K562 (cell line): Measurements from ENCODE around the gene FAM174C. TPM values are rescaled to one million over a fixed set of nuclear protein-coding genes. Genes with fewer than 3 reads are reported as not detected.

ENCODE experiments used
- ATAC-seq: fragments of 200-7000 bp; cut with Tn5 transposase; 3 replicates; pipeline ENCODE4 v1.9.1; 2020; ENCODE audit warnings: moderate library complexity
- BruUV-seq: library from RNA; stranded (reverse); fragments of 400-500 nt; replicated peaks from 2 replicates; lab custom pipeline; 2021; lab: Mats Ljungman, UMichigan
- CTCF ChIA-PET: fragments of 300-600 bp; formaldehyde crosslinking; extraction: SDS; loops from one replicate; lab custom pipeline; 2021; ENCODE audit warnings: low intra/inter-chr PET ratio; lab: Yijun Ruan, JAX
- POLR2A ChIA-PET: fragments of 300-600, 350-650 bp; sonication (Branson Sonifier 250); formaldehyde crosslinking; extraction: SDS; loops from one replicate; lab custom pipeline; 2021; ENCODE audit warnings: antibody characterized with exemption, inconsistent platforms; lab: Yijun Ruan, JAX
- DNase-seq, 4 experiments: peaks; one replicate each; pipeline versions ENCODE4 v3.0.0 to v3.0.0-alpha.2; 2011 to 2018; ENCODE audit warnings: low spot score in 3 of 4, mixed read lengths in 3 of 4; ENCODE audit errors: extremely low read depth in 1 of 4
- FAIRE-seq: peaks from 2 replicates; lab custom pipeline; 2011; peaks lifted over from hg19 to GRCh38; lab: Jason Lieb, UNC
- H2AFZ ChIP-seq: 2 replicates; pipeline ENCODE4 v1.6.0; 2011; ENCODE audit warnings: low read depth, low read length, control low read depth, inconsistent platforms
- H3K27ac ChIP-seq: fragments of 200-600 bp; 3 replicates; pipeline ENCODE4 v1.8.0; 2011; ENCODE audit warnings: low read depth, mild to moderate bottlenecking, control low read depth, inconsistent platforms, low read length, moderate library complexity, mixed read lengths; ENCODE audit errors: extremely low read depth
- H3K27me3 ChIP-seq, 2 experiments: fragments of 300-600 bp in 1 of 2; 2 replicates in 1 of 2; 3 replicates in 1 of 2; pipeline versions ENCODE4 v1.6.0 to v1.8.0; 2011; ENCODE audit warnings: inconsistent platforms in 2 of 2, low read length in 2 of 2, mild to moderate bottlenecking in 1 of 2, mixed read lengths in 1 of 2, moderate library complexity in 1 of 2; ENCODE audit not compliant: control insufficient read depth in 2 of 2, insufficient read depth in 2 of 2
- H3K36me3 ChIP-seq: fragments of 300-600 bp; 3 replicates; pipeline ENCODE4 v1.8.0; 2011; ENCODE audit warnings: mild to moderate bottlenecking, low read length, inconsistent platforms; ENCODE audit not compliant: control insufficient read depth, insufficient read depth
- H3K4me1 ChIP-seq, 2 experiments: fragments of 200-600 bp in 1 of 2; replicated peaks in 1 of 2; 2 replicates in 1 of 2; 3 replicates in 1 of 2; pipeline versions ENCODE4 v1.5.1 to v1.8.0; 2011; ENCODE audit warnings: inconsistent platforms in 2 of 2, low read length in 2 of 2, mild to moderate bottlenecking in 1 of 2, mixed read lengths in 1 of 2, moderate library complexity in 1 of 2; ENCODE audit not compliant: control insufficient read depth in 2 of 2, insufficient read depth in 2 of 2
- H3K4me2 ChIP-seq: 2 replicates; pipeline ENCODE4 v1.6.1; 2011; ENCODE audit warnings: low read length, control low read depth, inconsistent platforms, mixed read lengths; ENCODE audit not compliant: insufficient read depth
- H3K4me3 ChIP-seq: fragments of 200-600 bp; sonication (generic), shearing (Covaris generic); 2 replicates; pipeline ENCODE4 v1.5.1; 2016; ENCODE audit warnings: control low read depth, inconsistent platforms
- H3K79me2 ChIP-seq: fragments of 200-600 bp; 3 replicates; pipeline ENCODE4 v1.8.0; 2011; ENCODE audit warnings: low read length, inconsistent platforms; ENCODE audit not compliant: control insufficient read depth, insufficient read depth
- H3K9ac ChIP-seq, 2 experiments: 2 replicates each; pipeline versions ENCODE4 v1.6.0 to v1.6.1; 2011; ENCODE audit warnings: low read depth in 2 of 2, low read length in 2 of 2, control low read depth in 1 of 2, inconsistent platforms in 1 of 2, mild to moderate bottlenecking in 1 of 2, mixed read lengths in 1 of 2; ENCODE audit not compliant: insufficient read depth in 1 of 2
- H3K9me1 ChIP-seq: one replicate; pipeline ENCODE4 v1.6.0; 2011; ENCODE audit warnings: inconsistent platforms, mild to moderate bottlenecking, low read length, moderate library complexity; ENCODE audit not compliant: control insufficient read depth, insufficient read depth
- H3K9me3 ChIP-seq: replicated peaks from 2 replicates; pipeline ENCODE4 v1.5.1; 2011; ENCODE audit warnings: low read depth, low read length, inconsistent platforms; ENCODE audit not compliant: control insufficient read depth, insufficient read depth
- H4K20me1 ChIP-seq: replicated peaks from 2 replicates; pipeline ENCODE4 v1.6.1; 2011; ENCODE audit warnings: low read length, inconsistent platforms, mixed read lengths; ENCODE audit not compliant: control insufficient read depth, insufficient read depth
- ILF3 ChIP-seq: fragments of 450-650 bp; IDR thresholded peaks from 2 replicates; pipeline ENCODE4 v1.6.1; 2018; ENCODE audit warnings: antibody characterized with exemption, mild to moderate bottlenecking, moderate library complexity, borderline replicate concordance
- MXI1 ChIP-seq: IDR thresholded peaks from 2 replicates; pipeline ENCODE4 v1.6.1; 2011; ENCODE audit warnings: low read depth, mild to moderate bottlenecking, improper control_type of control experiment, low read length
- NRF1 ChIP-seq, 2 experiments: fragments of 450-650 bp; IDR thresholded peaks in 1 of 2; conservative IDR thresholded peaks in 1 of 2; 2 replicates each; pipeline ENCODE4 v1.6.1; 2014; ENCODE audit warnings: mild to moderate bottlenecking in 2 of 2
- PHF8 ChIP-seq: fragments of 200-600 bp; sonication (generic); IDR thresholded peaks from 2 replicates; pipeline ENCODE4 v1.6.1; 2012; ENCODE audit warnings: mixed run types, mild to moderate bottlenecking, inconsistent platforms, low read length, moderate library complexity, borderline replicate concordance
- POLR2A ChIP-seq: fragments of 450-650 bp; conservative IDR thresholded peaks from 2 replicates; pipeline ENCODE4 v1.6.1; 2016
- RBM17 ChIP-seq: fragments of 200-400 bp; formaldehyde crosslinking; IDR thresholded peaks from 2 replicates; pipeline ENCODE4 v1.6.1; 2017; ENCODE audit warnings: low read depth, mild to moderate bottlenecking, low read length, borderline replicate concordance
- TAF1 ChIP-seq: IDR thresholded peaks from 2 replicates; pipeline ENCODE4 v1.6.1; 2011; ENCODE audit warnings: mild to moderate bottlenecking, low read length, moderate library complexity; ENCODE audit not compliant: insufficient read depth, control insufficient read depth, severe bottlenecking; ENCODE audit errors: extremely low read depth
- ZNF384 ChIP-seq: IDR thresholded peaks from 2 replicates; pipeline ENCODE4 v1.6.1; 2012; ENCODE audit warnings: low read depth, low read length, improper control_type of control experiment
- ZNF431 ChIP-seq: sonication (generic); formaldehyde crosslinking; IDR thresholded peaks from 2 replicates; pipeline ENCODE4 v1.8.0; 2022; ENCODE audit warnings: mild to moderate bottlenecking, missing genetic modification reagents
- ZNF444 ChIP-seq: fragments of 250-450 bp; sonication (Bioruptor Pico); IDR thresholded peaks from 2 replicates; pipeline ENCODE4 v1.4.0; 2020; ENCODE audit warnings: mild to moderate bottlenecking, moderate library complexity
- ZNF507 ChIP-seq: conservative IDR thresholded peaks from 2 replicates; pipeline ENCODE4 v1.6.1; 2017; ENCODE audit warnings: missing genetic modification characterization, missing compliant biosample characterization
- WGBS: fragments of 100-300 bp; shearing (Covaris generic); methylation state at CpG from one replicate; pipeline ENCODE4 v1.1.6; 2016; ENCODE audit warnings: low coverage, mixed read lengths; ENCODE audit not compliant: insufficient coverage; ENCODE audit errors: missing lambda C conversion rate; 5-methylcytosine and 5-hydroxymethylcytosine counted together
- in situ Hi-C: fragments of 300-500 bp; cut with MboI; formaldehyde crosslinking; loops from 4 replicates; pipeline ENCODE4 v1.15.0; 2018; ENCODE audit warnings: inconsistent platforms, mixed read lengths
- intact Hi-C: fragments of 100-400 bp; cut with micrococcal nuclease; formaldehyde crosslinking; loops from 2 replicates; pipeline ENCODE4 v1.14.2; 2022
- polyA plus RNA-seq, 8 experiments: library from polyadenylated mRNA; depleted of rRNA in 4 of 8; stranded (reverse) in 5 of 8; unstranded in 3 of 8; fragments of >200 nt; fragmentation: Nextera tagmentation in 2 of 8; fragmentation: Illumina TruSeq in 1 of 8; extraction: Ambion mirVana in 2 of 8; extraction: Trizol in 1 of 8; gene quantifications; 2 replicates each; pipeline versions ENCODE4 v1.2.1 to v1.2.3, GENCODE V29; 2011 to 2014; ENCODE audit warnings: inconsistent platforms in 1 of 8, missing spikeins in 1 of 8
- total RNA-seq, 7 experiments: library from RNA; depleted of rRNA in 6 of 7; stranded (reverse); fragments of >200 nt in 6 of 7; fragmentation: Illumina TruSeq in 2 of 7; extraction: Trizol in 2 of 7; gene quantifications; 2 replicates each; pipeline versions ENCODE4 v1.2.1 to v1.2.3, GENCODE V29; 2011 to 2021; ENCODE audit warnings: low replicate concordance in 1 of 7
- TF ChIP-seq, protein P1 (sequence below): fragments of 250-450 bp; sonication (Bioruptor Pico); IDR thresholded peaks from 2 replicates; pipeline ENCODE4 v1.9.0; 2021; ENCODE audit warnings: mild to moderate bottlenecking
- TF ChIP-seq, protein P2 (sequence below): fragments of 450-650 bp; IDR thresholded peaks from 2 replicates; pipeline ENCODE4 v1.6.1; 2016; ENCODE audit warnings: low read depth

Gene FAM174C
- total and polyA plus RNA-seq, 9 of the 15 experiments (the other 6 are each of a cell fraction or from before 2014, with no cell fraction given), result 0.66 to 89.6 (median 20.3) TPM

DNA sequence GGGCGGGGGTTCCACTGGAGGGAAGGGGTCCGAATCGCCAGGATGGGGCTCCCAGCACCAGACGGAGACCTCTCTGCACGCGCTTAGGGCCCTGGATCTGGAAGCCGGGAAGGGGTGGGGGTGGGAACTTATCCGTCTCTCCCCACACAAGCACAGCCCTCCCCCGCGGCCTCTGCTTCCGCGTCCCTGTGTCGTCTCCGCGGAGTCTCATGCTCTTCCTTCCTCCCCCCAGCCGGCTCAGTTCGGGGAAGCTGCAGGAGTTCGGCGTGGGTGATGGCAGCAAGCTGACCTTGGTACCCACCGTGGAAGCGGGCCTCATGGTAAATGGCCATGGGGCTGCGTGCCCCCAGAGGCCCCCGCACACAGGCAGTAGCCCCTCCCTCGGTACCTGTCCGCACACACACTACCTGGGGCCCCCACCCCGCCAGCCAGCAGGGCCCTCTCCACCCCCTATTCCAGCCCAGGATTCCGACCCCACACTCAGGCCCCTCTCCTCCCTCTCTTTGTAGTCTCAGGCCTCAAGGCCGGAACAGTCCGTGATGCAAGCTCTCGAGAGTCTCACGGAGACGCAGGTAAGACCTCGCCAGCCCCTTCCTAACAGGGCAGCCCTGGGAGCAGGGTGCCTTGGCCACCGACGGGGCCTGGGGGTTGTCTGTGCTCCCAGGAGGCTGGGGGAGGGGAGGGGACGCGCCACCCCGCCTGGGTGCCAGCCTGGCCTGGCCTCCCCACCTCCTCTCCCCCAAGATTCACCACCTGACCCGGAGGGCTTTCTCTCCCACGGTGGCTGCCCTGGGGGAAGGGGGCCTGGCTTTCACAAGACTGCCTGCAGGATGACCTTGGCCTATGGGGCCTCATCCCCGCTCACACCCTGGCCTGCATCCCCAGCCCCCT is 23.8 kb upstream of the FAM174C start:
- Histone ChIP-seq H3K4me1 (peaks cover 23 to 95% of the 10 kb centered on the region in 2 experiments), H3K27me3 (no peaks in the 10 kb centered on the region), H3K9ac (peak overlapping the region; percentile 79 to 96), H4K20me1 (no peaks in the 10 kb centered on the region), H3K4me2 (peak overlapping the region; percentile 84), H3K27ac (peak overlapping the region; percentile 82), H3K4me3 (peak overlapping the region; percentile 93), H3K79me2 (peaks cover 63% of the 10 kb centered on the region), H3K9me1 (no peaks in the 10 kb centered on the region), H3K9me3 (no peaks in the 10 kb centered on the region), H2AFZ (no peak overlapping the region), H3K36me3 (peaks cover 54% of the 10 kb centered on the region; the same call in 1 of the 3 replicates)
- BruUV-seq, result TSS peak; percentile 48
- ChIA-PET CTCF (no interaction called here), POLR2A (interaction anchor here (0.6 to 7.8 kb wide), 4 partner anchors 10 to 784 kb away, joined by 3 to 88 read pairs (median 5); partner anchors contain the start of genes ATP5F1D and CIRBP)
- intact Hi-C loops, result no loop called here
- in situ Hi-C loops, result no loop called here
- DNase-seq, result peak in 2 of 4 experiments; percentile 75 to 92
- FAIRE-seq, result peak; percentile 93
- ATAC-seq, result peak; percentile 28
- WGBS, result 3% methylated on average over 29 of the region's 41 CpGs
- TF ChIP-seq PHF8, result peak; percentile 25; the same call in 1 of the 2 replicates
- TF ChIP-seq ILF3, result no peak
- no peak for TF ChIP-seq MXI1
- TF ChIP-seq ZNF431 (CRISPR knock-in tag), result no peak
- TF ChIP-seq, protein P1, sequence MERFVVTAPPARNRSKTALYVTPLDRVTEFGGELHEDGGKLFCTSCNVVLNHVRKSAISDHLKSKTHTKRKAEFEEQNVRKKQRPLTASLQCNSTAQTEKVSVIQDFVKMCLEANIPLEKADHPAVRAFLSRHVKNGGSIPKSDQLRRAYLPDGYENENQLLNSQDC (CRISPR knock-in tag), result no peak
- peak; percentile 68; the same call in 1 of the 2 replicates for TF ChIP-seq ZNF444
- TF ChIP-seq, protein P2, sequence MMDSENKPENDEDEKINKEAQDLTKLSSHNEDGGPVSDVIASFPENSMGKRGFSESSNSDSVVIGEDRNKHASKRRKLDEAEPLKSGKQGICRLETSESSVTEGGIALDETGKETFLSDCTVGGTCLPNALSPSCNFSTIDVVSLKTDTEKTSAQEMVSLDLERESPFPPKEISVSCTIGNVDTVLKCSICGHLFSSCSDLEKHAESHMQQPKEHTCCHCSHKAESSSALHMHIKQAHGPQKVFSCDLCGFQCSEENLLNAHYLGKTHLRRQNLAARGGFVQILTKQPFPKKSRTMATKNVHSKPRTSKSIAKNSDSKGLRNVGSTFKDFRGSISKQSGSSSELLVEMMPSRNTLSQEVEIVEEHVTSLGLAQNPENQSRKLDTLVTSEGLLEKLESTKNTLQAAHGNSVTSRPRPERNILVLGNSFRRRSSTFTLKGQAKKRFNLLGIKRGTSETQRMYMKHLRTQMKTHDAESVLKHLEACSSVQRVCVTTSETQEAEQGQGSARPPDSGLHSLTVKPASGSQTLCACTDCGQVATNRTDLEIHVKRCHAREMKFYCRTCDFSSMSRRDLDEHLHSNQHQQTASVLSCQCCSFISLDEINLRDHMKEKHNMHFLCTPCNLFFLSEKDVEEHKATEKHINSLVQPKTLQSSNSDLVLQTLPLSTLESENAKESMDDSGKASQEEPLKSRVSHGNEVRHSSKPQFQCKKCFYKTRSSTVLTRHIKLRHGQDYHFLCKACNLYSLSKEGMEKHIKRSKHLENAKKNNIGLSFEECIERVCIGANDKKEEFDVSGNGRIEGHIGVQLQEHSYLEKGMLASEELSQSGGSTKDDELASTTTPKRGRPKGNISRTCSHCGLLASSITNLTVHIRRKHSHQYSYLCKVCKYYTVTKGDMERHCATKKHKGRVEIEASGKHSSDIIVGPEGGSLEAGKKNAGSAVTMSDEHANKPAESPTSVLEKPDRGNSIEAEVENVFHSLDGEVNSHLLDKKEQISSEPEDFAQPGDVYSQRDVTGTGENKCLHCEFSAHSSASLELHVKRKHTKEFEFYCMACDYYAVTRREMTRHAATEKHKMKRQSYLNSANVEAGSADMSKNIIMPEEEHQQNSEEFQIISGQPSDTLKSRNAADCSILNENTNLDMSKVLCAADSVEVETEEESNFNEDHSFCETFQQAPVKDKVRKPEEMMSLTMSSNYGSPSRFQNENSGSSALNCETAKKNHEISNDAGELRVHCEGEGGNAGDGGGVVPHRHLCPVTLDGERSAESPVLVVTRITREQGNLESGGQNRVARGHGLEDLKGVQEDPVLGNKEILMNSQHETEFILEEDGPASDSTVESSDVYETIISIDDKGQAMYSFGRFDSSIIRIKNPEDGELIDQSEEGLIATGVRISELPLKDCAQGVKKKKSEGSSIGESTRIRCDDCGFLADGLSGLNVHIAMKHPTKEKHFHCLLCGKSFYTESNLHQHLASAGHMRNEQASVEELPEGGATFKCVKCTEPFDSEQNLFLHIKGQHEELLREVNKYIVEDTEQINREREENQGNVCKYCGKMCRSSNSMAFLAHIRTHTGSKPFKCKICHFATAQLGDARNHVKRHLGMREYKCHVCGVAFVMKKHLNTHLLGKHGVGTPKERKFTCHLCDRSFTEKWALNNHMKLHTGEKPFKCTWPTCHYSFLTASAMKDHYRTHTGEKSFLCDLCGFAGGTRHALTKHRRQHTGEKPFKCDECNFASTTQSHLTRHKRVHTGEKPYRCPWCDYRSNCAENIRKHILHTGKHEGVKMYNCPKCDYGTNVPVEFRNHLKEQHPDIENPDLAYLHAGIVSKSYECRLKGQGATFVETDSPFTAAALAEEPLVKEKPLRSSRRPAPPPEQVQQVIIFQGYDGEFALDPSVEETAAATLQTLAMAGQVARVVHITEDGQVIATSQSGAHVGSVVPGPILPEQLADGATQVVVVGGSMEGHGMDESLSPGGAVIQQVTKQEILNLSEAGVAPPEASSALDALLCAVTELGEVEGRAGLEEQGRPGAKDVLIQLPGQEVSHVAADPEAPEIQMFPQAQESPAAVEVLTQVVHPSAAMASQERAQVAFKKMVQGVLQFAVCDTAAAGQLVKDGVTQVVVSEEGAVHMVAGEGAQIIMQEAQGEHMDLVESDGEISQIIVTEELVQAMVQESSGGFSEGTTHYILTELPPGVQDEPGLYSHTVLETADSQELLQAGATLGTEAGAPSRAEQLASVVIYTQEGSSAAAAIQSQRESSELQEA, result no peak
- no peak for TF ChIP-seq ZNF384
- no peak for TF ChIP-seq ZNF507
- TF ChIP-seq RBM17, result no peak
- TF ChIP-seq TAF1, result peak; percentile 56
- no peak; a peak in 1 of 4 replicates for TF ChIP-seq NRF1 (conservative IDR thresholded peaks at IDR 0.05 in 1 of 2, IDR thresholded peaks at IDR 0.05 in 1 of 2)
- TF ChIP-seq POLR2A, result peak; percentile 56
